ENCODE measurements around the gene FAM20B. TPM values are rescaled to one million over a fixed set of nuclear protein-coding genes. Genes with fewer than 3 reads are reported as not detected.
A peak's percentile ranks its signal among the peaks of the same experiment; 100 is the strongest.

Gene FAM20B
- total RNA-seq, 1 experiment from 2014 or later: 30.0 TPM

DNA sequence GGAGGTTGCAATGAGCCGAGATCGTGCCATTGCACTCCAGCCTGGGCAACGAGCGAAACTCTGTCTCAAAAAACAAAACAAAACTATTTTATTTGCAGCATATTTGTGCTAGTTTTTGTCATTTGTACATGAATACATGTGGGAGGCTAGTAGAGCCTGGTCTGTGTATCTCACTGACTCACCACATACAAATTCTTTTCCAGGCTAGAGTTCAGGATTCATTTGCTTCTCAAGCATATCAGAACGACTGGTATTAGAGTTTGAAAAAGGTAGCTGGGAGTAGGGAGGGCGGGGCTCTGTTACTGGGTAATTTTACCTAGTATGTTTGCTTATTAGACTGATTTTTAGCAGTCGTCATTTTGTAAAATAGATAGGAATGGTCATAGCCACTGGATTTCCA is 51.7 kb downstream of the FAM20B start:
- peaks cover 13% of the 10 kb centered on the region for H3K4me1 ChIP-seq (ENCODE audit: low read length)
- no peak overlapping the region for H3K9ac ChIP-seq (ENCODE audit: low read length)
- H3K4me3 ChIP-seq (ENCODE audit: low read length): no peak overlapping the region
- no peaks in the 10 kb centered on the region for H3K27me3 ChIP-seq (ENCODE audit: low read length)
- H3K4me2 ChIP-seq (ENCODE audit: low read depth, low read length, poor library complexity, severe bottlenecking): no peak overlapping the region
- H4K20me1 ChIP-seq (ENCODE audit: insufficient read depth, low read depth, low read length): no peaks in the 10 kb centered on the region
- no peaks in the 10 kb centered on the region for H3K9me3 ChIP-seq (ENCODE audit: low read length)
- no peak for DNase-seq
- H3K79me2 ChIP-seq (ENCODE audit: low read length): peaks cover 4% of the 10 kb centered on the region
- no peak overlapping the region for H3K27ac ChIP-seq (ENCODE audit: low read length)
- H2AFZ ChIP-seq (ENCODE audit: low read length): no peak overlapping the region
- no peaks in the 10 kb centered on the region for H3K9me2 ChIP-seq (replicated peaks; ENCODE audit: insufficient read depth, low read length)
- H3K36me3 ChIP-seq (ENCODE audit: insufficient read depth, low read length): peaks cover 5% of the 10 kb centered on the region; the same call in 1 of the 2 replicates

DNA sequence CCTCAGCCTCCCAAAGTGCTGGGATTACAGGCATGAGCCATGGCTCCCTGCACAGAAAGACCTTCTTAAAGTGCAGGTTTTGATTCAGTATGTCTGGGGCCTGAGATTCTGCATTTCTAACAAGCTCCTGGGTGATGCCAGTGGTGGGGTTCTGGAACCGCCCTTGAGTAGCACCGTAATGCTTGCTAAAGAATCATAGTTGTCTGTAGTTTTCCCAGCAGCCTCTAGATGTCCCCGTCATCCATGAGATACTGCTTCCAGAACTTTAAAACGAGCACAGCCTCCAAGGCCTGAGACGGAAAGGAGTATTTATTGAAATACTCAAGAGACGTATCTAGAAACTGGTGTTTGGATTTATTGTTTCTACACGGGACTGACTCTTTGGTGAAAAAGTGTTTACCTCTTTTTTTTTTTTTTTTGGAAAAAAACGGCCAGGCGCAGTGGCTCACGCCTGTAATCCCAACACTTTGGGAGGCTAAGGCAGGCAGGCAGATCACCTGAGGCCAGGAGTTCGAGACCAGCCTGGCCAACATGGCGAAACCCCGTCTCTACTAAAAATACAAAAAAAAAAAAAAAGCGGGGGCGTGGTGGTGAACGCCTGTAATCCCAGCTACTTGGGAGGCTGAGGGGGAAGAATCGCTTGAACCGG is 53.5 kb downstream of the FAM20B start:
- peaks cover 26% of the 10 kb centered on the region for H3K4me1 ChIP-seq (ENCODE audit: low read length)
- H3K36me3 ChIP-seq (ENCODE audit: insufficient read depth, low read length): peaks cover 4% of the 10 kb centered on the region; the same call in 1 of the 2 replicates
- DNase-seq: peak; percentile 91
- peaks cover 20% of the 10 kb centered on the region for H3K79me2 ChIP-seq (ENCODE audit: low read length)
- no peak overlapping the region for H3K27ac ChIP-seq (ENCODE audit: low read length)
- H3K27me3 ChIP-seq (ENCODE audit: low read length): no peaks in the 10 kb centered on the region
- no peak overlapping the region for H3K4me3 ChIP-seq (ENCODE audit: low read length)
- no peak overlapping the region for H3K9ac ChIP-seq (ENCODE audit: low read length)
- no peak overlapping the region for H2AFZ ChIP-seq (ENCODE audit: low read length)
- no peaks in the 10 kb centered on the region for H3K9me2 ChIP-seq (replicated peaks; ENCODE audit: insufficient read depth, low read length)
- H4K20me1 ChIP-seq (ENCODE audit: insufficient read depth, low read depth, low read length): no peaks in the 10 kb centered on the region
- H3K4me2 ChIP-seq (ENCODE audit: low read depth, low read length, poor library complexity, severe bottlenecking): no peak overlapping the region
- no peaks in the 10 kb centered on the region for H3K9me3 ChIP-seq (ENCODE audit: low read length)

- Histone ChIP-seq H3K4me2 (ENCODE audit: low read depth, low read length, poor library complexity, severe bottlenecking) (peak overlapping the region; percentile 92), H2AFZ (ENCODE audit: low read length) (no peak overlapping the region), H3K9me2 (replicated peaks; ENCODE audit: insufficient read depth, low read length) (no peaks in the 10 kb centered on the region), H3K9ac (ENCODE audit: low read length) (peak overlapping the region; percentile 99), H3K4me1 (ENCODE audit: low read length) (peaks cover 42% of the 10 kb centered on the region), H3K27ac (ENCODE audit: low read length) (peak overlapping the region; percentile 91), H4K20me1 (ENCODE audit: insufficient read depth, low read depth, low read length) (0 out of 2 replicates have a peak, but pooled peaks cover 3% of the 10 kb centered on the region), H3K79me2 (ENCODE audit: low read length) (peaks cover 35% of the 10 kb centered on the region), H3K27me3 (ENCODE audit: low read length) (no peaks in the 10 kb centered on the region), H3K9me3 (ENCODE audit: low read length) (no peaks in the 10 kb centered on the region), H3K36me3 (ENCODE audit: insufficient read depth, low read length) (peaks cover 12% of the 10 kb centered on the region), H3K4me3 (ENCODE audit: low read length) (peak overlapping the region; percentile 94)
- DNase-seq: no peak
These were observed 55.4 kb downstream of the FAM20B start for GRCh38 chr1:179080866-179081686.

DNA sequence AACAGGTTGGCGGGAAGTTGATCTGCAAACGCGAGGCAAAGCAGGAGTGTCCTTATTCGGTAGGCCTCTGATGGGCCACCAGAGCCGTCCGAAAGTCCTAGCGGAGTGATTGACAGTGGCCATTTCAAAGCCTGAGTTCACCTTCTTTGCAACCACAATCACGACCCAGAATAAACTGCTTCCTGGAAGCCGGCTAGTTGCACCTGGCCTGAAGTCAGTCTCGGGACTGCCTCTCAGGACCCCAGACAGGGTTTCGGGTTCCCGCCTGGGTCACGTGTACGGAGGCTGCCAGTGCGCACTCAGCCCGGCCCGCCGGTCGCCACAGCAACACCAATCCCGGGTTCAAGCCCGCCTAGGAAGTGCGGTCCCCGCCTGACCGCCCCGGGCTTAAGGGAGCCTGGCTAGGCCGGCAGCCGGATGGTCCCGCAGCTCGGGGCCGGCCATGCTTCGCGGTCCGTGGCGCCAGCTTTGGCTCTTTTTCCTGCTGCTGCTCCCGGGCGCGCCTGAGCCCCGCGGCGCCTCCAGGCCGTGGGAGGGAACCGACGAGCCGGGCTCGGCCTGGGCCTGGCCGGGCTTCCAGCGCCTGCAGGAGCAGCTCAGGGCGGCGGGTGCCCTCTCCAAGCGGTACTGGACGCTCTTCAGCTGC is 56.1 kb downstream of the FAM20B start, which contains the start of gene TOR3A:
TOR3A (plus strand) TSS at position 384 of the 646 bp plus-strand sequence; CDS start at position 443, 59 bp downstream.
- no peaks in the 10 kb centered on the region for H3K27me3 ChIP-seq (ENCODE audit: low read length)
- H4K20me1 ChIP-seq (ENCODE audit: insufficient read depth, low read depth, low read length): peaks cover 3% of the 10 kb centered on the region; the same call in 1 of the 2 replicates
- peak; percentile 97 for DNase-seq
- H3K4me2 ChIP-seq (ENCODE audit: low read depth, low read length, poor library complexity, severe bottlenecking): peak within 1 kb of the TSS; percentile 92
- H3K9me2 ChIP-seq (replicated peaks; ENCODE audit: insufficient read depth, low read length): no peaks in the 10 kb centered on the region
- peak within 1 kb of the TSS; percentile 99 for H3K9ac ChIP-seq (ENCODE audit: low read length)
- H3K9me3 ChIP-seq (ENCODE audit: low read length): no peaks in the 10 kb centered on the region
- H3K79me2 ChIP-seq (ENCODE audit: low read length): peaks cover 38% of the 10 kb centered on the region
- H3K36me3 ChIP-seq (ENCODE audit: insufficient read depth, low read length): peaks cover 13% of the 10 kb centered on the region
- no peak within 1 kb of the TSS; the same call in 1 of the 2 replicates for H2AFZ ChIP-seq (ENCODE audit: low read length)
- H3K27ac ChIP-seq (ENCODE audit: low read length): peak within 1 kb of the TSS; percentile 91
- peaks cover 48% of the 10 kb centered on the region for H3K4me1 ChIP-seq (ENCODE audit: low read length)
- peak within 1 kb of the TSS; percentile 94 for H3K4me3 ChIP-seq (ENCODE audit: low read length)

GRCh38 chr1:179082333-179082998 is 56.8 kb downstream of the FAM20B start:
- Histone ChIP-seq H3K9ac (ENCODE audit: low read length) (peak overlapping the region; percentile 99), H3K4me2 (ENCODE audit: low read depth, low read length, poor library complexity, severe bottlenecking) (peak overlapping the region; percentile 92), H2AFZ (ENCODE audit: low read length) (no peak overlapping the region; the same call in 1 of the 2 replicates), H3K9me3 (ENCODE audit: low read length) (no peaks in the 10 kb centered on the region), H3K4me3 (ENCODE audit: low read length) (peak overlapping the region; percentile 94), H3K36me3 (ENCODE audit: insufficient read depth, low read length) (peaks cover 13% of the 10 kb centered on the region), H3K27me3 (ENCODE audit: low read length) (no peaks in the 10 kb centered on the region), H4K20me1 (ENCODE audit: insufficient read depth, low read depth, low read length) (peaks cover 7% of the 10 kb centered on the region; the same call in 1 of the 2 replicates), H3K79me2 (ENCODE audit: low read length) (peaks cover 43% of the 10 kb centered on the region), H3K4me1 (ENCODE audit: low read length) (peaks cover 55% of the 10 kb centered on the region), H3K9me2 (replicated peaks; ENCODE audit: insufficient read depth, low read length) (no peaks in the 10 kb centered on the region), H3K27ac (ENCODE audit: low read length) (peak overlapping the region; percentile 91)
- DNase-seq: peak; percentile 75

DNA sequence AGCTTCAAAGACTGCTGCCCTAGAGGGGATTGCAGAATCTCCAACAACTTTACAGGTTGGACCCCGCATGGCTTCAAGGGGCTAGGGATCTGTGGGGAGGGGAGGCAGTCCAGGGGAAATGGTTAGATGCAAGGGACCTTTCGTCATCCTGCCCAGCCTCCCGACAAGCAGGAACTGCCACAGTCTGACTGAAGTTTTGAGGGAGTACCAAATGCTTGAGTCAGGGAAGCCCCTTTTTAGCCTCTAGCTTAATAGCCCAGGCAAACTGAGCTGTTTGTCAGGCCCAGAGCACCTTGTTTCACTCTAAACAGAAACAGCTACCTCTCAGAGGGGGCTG is 57.3 kb downstream of the FAM20B start:
- H3K27ac ChIP-seq (ENCODE audit: low read length): peak overlapping the region; percentile 91
- H3K36me3 ChIP-seq (ENCODE audit: insufficient read depth, low read length): peaks cover 16% of the 10 kb centered on the region
- no peaks in the 10 kb centered on the region for H3K27me3 ChIP-seq (ENCODE audit: low read length)
- H3K9me2 ChIP-seq (replicated peaks; ENCODE audit: insufficient read depth, low read length): no peaks in the 10 kb centered on the region
- H3K9ac ChIP-seq (ENCODE audit: low read length): peak overlapping the region; percentile 99
- no peak overlapping the region for H2AFZ ChIP-seq (ENCODE audit: low read length)
- H3K4me3 ChIP-seq (ENCODE audit: low read length): peak overlapping the region; percentile 94
- peaks cover 60% of the 10 kb centered on the region for H3K4me1 ChIP-seq (ENCODE audit: low read length)
- H4K20me1 ChIP-seq (ENCODE audit: insufficient read depth, low read depth, low read length): peaks cover 10% of the 10 kb centered on the region; the same call in 1 of the 2 replicates
- H3K4me2 ChIP-seq (ENCODE audit: low read depth, low read length, poor library complexity, severe bottlenecking): peak overlapping the region; percentile 92
- no peaks in the 10 kb centered on the region for H3K9me3 ChIP-seq (ENCODE audit: low read length)
- peak; percentile 71 for DNase-seq
- H3K79me2 ChIP-seq (ENCODE audit: low read length): peaks cover 46% of the 10 kb centered on the region

GRCh38 chr1:179083533-179083932 is 57.8 kb downstream of the FAM20B start:
- H3K4me3 ChIP-seq (ENCODE audit: low read length): peak overlapping the region; percentile 94
- no peaks in the 10 kb centered on the region for H3K9me3 ChIP-seq (ENCODE audit: low read length)
- peak; percentile 89 for DNase-seq
- peaks cover 66% of the 10 kb centered on the region for H3K4me1 ChIP-seq (ENCODE audit: low read length)
- peak overlapping the region; percentile 92 for H3K4me2 ChIP-seq (ENCODE audit: low read depth, low read length, poor library complexity, severe bottlenecking)
- H4K20me1 ChIP-seq (ENCODE audit: insufficient read depth, low read depth, low read length): peaks cover 10% of the 10 kb centered on the region; the same call in 1 of the 2 replicates
- no peaks in the 10 kb centered on the region for H3K27me3 ChIP-seq (ENCODE audit: low read length)
- peaks cover 49% of the 10 kb centered on the region for H3K79me2 ChIP-seq (ENCODE audit: low read length)
- peak overlapping the region; percentile 93 for H3K27ac ChIP-seq (ENCODE audit: low read length)
- H3K9ac ChIP-seq (ENCODE audit: low read length): peak overlapping the region; percentile 99
- H3K36me3 ChIP-seq (ENCODE audit: insufficient read depth, low read length): peaks cover 20% of the 10 kb centered on the region
- H2AFZ ChIP-seq (ENCODE audit: low read length): no peak overlapping the region
- no peaks in the 10 kb centered on the region for H3K9me2 ChIP-seq (replicated peaks; ENCODE audit: insufficient read depth, low read length)
